HG02938 (cell line): ENCODE measurements around the gene GZMM.

ENCODE experiments used
- ATAC-seq: cut with Tn5 transposase; IDR thresholded peaks from one replicate; pipeline ENCODE4 v1.9.1; 2021; ENCODE audit warnings: mild to moderate bottlenecking, moderate library complexity; ENCODE audit not compliant: unreplicated experiment

The GZMM gene

DNA sequence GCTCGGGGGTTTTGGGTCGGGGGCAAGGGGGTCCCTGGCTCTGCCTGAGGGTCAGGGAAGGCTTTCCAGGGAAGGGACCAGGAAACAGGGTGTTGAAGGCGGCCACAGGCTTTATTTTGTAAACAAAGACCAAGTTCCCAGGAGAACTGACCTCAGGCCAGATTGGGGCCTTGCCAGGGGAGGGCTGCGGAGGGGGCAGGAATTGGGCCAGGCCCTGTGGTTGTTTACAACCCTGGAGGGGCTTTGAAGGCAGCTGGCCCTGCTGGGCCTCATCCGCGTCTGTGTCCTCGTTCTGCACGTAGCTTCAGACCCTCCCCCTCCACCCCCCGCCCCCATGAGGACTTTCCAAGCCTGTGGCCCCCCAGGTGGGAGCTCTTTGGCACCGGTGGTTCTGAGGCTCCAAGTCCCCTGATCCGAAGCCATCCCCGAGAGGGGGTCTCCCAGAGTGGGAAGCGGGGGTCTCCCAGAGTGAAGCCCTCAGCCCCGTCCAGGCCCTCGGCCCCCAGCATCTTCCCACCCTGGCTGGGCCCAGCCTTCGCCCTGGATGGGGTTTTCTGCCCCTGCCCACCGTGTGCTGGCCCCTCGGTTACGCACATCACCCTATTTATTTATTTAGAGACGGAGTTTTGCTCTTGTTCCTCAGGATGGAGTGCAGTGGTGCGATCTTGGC, 15.1 kb downstream of the GZMM start:
- ATAC-seq, result no peak

DNA sequence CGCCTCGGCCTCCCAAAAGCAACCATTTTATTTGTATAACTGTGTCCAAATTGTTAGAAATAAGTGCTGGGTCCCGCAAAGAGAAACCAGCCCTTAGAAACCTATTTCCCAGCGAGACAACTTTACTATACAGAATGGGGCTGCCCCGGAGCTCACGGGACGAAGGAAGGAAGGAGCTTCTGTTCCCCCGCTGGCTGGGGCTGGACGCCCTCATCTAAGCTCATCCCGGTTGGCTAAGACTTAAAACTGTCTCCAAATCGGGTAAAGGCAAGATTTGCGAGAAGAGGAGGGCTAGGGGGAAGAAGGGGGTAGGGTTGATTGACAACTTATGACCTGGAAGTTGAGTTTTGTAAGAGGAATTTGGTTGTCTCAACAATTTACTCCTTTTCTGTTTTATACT, 16.3 kb downstream of the GZMM start:
- no peak for ATAC-seq

DNA sequence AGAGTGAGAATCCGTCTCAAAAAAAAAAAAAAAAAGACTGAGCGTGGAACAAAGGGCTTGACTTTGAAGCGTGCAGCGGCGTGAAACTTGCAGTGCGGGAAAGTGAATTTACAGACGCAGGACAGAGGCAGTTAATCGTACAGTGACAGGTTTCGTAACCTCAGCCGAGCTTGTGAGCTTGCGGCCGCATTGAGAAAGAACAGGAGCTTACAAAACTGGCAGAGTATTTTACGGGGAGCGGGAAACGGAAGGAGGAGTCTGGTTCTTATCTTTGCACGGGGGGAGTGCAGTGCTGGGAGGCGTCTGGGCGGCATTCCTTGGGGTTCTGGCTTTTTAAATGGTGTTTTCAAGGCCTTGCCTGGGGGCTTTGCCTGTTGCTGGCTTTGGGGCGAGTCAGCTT, 22.6 kb downstream of the GZMM start:
- ATAC-seq, result no peak

DNA sequence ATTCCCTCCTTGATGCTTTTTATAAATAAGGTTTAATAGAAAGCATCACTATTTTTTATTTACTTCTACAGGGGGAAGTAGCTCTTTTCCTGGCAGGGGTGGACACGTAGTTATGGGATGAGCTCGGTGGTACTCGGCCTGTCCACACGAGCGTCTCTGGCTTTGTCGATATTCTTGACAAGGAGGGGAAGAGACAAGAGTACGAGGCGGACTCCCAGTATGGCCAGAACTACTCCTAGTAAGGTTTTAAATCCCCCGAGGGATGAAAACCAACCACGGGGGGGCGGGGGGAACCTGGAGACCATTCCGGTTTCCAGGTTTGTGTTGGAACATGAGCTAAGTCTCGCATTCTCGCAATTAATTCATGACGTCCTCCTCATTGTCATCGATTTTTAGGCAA, 23.0 kb downstream of the GZMM start:
- no peak for ATAC-seq

DNA sequence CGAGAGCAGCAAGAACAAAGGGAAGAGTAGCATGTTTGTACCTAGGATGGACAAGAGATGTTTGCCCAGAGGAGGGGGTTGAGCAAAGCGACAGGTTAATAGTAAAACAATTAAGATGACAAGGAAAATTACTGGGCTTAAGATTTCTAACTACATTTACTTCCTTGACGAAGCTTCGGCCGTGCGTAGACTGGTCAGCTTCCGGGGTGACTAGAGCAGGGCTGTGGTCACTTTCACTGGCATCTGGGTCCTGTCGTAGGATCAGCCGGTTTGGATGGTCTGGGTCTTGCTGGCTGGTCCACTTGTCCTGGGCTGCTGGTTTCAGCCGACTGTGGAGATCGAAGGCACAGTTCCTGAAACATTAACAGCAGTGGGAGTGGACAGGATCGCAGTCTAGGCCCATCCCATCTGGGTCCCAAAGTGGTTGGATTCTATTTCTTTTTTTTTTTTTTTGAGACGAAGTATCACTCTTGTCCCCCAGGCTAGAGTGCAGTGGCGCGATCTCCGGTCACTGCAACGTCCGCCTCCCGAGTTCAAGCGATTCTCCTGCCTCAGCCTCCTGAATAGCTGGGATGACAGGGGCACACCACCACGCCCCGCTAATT, 23.5 kb downstream of the GZMM start:
- ATAC-seq, result no peak

DNA sequence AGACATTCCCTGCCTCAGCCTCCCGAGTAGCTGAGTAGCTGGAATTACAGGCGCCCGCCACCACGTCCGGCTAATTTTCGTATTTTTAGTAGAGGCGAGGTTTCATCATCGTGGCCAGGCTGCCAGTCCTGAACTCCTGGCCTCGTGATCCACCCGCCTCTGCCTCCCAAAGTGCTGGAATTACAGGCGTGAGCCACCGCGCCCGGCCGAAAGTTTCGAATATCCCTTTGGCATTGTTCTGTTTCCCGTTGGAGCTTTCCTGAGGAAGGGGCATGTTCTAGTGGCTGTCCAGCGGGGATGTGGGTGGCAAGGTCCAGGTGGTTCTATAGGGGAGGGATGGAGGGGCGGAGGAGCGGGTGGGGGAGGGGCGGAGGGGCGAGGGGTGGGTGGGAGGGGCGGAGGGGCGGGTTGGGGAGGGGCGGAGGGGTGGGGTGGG, 26.4 kb downstream of the GZMM start:
- no peak for ATAC-seq

DNA sequence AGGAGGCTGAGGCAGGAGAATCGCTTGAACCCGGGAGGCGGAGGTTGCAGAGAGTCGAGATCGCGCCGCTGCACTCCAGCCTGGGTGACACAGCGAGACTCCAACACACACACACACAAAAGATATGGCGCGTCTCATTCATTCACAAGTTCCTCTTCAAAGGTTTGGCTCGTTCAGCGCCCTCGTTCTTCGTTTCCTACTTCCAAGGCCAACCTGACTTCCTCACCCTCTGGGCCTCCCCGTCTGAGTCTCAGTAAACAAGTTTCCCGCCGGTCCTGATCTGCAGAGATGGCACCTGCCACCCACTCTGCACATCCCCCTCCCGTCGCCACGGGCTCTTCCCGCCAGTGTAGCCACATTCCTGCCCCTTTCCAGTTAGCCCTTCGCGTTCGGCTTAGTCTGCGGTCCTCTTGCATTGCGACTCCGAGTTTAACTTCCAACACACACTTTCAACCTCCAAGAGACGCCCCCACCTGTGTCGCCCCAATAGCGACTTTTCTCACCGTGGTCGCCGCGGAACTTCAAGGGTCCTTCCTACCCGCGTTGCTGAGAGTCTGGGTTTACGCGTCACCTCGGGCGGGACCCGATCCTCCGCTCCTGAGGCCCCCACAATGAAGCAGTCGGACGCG, 27.2 kb downstream of the GZMM start:
- no peak for ATAC-seq

DNA sequence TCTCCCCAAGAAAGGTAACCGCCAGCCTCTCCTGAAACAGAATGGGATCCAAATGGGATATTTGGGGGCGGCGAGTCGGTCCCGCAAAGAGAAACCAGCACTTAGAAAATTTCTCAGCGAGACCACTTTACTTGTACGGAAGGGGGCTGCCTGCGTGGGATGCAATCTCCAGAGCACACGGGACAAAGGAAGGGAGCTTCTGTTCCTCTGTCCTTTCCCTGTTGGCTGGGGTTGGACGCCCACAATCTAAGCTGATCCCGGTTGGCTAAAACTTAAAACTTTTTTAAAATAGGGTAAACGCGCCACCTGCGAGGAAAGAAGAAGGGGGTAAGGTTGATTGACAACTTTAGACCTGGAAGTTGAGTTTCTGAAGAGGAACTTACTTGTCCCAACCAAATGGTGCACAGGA, 27.7 kb downstream of the GZMM start:
- peak; percentile 2 for ATAC-seq

DNA sequence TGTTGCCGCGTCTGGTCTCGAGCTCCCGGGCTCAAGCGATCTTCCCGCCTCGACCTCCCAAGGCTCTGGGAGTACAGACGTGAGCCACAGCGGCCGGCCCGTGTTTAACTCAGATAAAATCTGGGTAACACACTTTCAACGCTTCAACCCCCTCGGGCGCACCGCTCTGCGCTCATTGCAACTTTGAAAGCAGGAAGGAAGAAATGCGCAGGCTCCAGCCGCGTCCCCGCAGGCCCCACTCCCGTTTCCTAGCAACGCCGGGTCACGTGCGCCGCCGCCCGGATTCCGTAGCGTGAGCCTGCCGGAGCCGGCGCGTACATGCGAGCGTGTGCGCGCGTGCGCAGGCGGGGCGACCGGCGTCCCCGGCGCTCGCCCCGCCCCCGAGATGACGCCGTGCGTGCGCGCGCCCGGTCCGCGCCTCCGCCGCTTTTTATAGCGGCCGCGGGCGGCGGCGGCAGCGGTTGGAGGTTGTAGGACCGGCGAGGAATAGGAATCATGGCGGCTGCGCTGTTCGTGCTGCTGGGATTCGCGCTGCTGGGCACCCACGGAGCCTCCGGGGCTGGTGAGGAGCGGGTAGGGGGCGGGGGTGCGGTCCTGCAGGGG, 28.4 kb downstream of the GZMM start, which contains the start of gene BSG:
Gene BSG, plus strand, starts transcription at position 457 of the 603 bp plus-strand sequence. Its CDS starts 39 bp downstream, at position 496.
- ATAC-seq, result peak; percentile 64

DNA sequence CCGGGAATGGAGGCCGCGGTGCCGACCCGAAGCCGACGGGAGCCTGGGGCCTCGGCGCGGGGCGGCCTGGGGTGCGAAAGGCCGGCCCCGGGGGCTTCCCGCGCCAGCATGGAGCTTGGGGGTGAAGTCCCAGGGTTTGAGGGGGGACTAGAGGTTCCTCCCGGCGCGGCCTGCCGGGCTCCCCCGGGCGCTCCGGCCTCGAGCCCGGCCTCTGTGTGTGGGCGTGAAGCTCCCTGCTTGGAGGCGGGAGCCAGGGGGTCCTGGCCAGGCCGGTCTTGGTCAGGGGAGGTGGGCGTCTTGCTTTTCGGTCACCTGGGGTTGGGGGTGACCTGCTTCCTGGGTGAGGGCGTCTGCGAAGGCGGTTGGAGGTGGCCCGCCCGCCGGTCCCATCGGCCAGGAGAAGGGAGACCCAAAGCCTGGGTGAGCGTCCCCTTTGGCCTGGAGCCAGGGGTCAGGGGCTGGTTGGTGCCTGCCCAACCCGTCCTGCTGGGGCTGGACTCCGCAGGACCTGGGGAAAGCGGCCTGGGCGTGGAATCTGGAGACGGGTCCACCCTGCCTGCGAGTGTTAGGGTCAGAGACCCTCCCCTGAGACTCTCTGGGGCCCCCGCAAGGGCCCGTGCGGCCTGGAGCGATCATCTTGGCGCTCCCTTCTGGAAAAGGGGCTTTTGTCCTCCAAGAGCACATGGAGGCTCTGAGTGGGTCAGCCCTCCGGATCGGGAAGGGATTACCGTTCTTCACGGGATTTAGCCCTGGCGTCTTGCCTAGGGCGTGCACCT, 29.1 kb downstream of the GZMM start:
- ATAC-seq, result no peak

DNA sequence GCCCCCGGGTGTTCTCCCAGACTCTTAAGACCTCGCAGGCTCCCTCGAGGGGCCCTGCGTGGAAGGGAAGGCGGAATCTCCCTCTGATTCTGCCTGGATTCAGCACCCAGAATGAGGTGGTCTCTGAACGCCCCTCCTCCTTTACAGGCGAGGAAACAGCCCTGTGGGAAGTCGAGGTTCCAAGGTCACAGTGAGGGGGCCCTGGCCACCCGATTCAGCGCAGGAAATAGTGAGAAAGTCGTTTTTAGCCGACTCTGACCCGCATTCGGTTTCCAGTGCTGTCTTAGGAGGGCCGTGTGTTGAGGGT, 29.6 kb downstream of the GZMM start:
- no peak for ATAC-seq

DNA sequence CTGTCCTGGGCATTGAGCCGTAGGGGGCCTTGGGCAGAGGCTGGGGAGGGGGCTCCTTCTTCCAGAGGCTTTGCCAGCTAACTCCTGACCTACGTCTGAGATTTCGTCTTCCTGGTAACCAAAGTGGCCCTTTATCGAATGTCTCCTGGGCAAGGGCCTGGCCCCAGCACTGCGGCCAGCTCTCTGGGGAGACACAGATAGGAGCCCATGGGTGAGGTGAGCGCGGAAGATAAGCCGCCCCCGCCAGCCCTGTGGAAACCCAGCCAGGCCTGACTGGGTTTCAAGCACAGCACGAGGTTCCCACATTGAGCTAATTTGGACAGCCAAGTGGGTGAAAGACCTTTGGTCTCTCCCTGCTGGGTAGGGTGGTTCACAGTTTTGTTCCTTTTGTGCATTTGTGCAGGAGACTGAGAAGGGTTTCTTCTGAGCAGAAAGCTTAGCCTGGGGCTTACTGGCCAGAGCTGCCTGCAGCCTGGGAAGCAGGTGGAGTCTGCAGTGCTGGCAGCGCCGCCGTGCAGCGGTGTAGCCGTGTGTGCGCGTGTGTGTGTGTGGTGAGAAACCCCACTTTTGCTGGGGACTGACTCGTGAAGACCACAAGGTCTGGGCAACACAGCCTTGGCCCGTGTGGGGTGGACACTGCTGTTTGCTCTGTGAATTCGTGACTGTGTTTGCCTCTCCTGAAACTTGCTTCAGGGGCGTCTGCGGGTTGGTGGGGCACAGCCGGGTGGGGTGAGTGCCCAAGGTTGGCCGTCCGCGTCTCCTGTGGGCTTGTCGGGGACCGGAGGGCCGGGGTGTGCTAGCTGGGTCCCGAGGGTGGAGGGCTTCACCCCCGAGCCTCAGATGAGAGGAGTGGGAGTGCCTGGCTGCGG, 31.0 kb downstream of the GZMM start:
- no peak for ATAC-seq

DNA sequence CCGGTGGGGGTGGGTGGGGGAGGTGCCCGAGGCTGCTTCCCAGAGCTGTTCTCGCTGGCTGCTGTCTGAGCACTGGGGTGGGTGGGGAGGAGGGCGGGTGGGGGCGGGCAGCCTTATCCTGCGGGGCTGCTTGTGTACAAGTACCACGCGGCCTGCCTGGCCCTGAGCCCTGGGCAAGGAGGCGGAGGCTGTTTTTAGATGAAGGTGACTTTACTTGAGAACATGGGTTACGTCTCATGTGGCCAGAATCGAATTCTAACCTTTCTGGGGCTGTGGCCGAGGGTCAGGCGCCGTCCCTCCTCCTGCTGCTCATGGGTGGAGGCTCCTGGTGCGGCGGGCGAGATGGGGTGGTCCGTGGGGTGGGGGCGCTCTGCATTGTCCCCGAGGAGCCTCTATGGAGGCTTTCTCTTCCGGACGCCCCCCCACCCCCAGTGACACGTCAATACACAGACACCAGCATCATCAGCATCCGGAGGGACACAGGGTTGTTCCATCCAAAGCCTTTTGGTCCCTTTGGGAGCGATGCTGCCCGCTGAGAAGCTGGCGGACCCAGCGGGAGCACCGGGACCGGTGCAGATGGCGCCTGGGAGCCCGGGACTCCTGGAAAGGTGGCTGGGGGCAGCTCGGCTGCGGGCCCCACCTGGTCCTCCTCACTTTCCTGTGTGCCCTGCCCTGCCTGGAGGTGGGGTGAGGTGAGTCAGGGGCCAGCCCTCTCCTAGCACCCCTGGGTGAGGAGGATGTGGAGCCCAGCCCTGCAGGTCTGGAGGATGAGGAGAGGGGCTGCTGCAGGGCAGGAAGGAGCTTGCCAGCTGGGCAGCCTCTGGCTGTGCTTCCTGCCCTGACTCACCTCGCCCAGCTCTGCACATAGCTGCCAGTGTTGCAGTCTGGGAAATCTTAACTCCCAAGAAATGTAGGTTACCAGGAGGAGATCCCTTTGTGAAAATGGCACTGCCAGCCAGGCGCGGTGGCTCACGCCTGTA, 32.0 kb downstream of the GZMM start:
- ATAC-seq, result no peak

DNA sequence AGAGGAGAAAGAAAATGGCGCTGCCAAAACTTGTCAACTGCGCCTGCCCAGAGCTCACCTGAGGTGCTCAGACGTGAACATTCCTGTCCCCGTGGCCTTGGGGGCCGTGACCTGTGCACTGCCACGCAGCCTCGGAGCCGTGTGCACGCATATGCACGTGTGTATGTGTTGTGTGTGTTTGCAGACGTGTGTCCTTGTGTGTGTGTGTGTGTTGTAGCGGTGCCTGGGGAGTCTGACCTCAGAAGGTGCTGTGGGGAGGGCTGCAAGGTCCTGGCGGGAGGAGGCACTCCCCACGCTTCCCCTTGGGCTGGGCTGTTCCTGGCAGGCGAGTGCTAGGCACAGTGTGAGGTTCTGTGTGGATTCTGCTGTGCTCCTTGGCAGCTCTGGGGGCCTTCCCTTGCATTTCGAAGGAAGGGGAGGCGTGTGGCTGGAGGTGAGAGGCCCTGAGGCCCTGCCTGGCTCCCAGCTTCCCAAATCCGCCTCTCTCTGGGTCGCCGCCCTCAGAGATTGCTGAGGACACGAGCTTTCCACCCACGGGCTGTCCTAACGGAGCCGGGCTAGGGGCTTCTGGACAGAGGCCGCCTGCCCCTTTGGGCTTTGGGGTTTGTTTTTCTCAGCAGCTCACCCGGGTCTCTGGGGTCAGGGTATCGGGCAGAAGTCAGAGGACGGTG, 33.0 kb downstream of the GZMM start:
- no peak for ATAC-seq

DNA sequence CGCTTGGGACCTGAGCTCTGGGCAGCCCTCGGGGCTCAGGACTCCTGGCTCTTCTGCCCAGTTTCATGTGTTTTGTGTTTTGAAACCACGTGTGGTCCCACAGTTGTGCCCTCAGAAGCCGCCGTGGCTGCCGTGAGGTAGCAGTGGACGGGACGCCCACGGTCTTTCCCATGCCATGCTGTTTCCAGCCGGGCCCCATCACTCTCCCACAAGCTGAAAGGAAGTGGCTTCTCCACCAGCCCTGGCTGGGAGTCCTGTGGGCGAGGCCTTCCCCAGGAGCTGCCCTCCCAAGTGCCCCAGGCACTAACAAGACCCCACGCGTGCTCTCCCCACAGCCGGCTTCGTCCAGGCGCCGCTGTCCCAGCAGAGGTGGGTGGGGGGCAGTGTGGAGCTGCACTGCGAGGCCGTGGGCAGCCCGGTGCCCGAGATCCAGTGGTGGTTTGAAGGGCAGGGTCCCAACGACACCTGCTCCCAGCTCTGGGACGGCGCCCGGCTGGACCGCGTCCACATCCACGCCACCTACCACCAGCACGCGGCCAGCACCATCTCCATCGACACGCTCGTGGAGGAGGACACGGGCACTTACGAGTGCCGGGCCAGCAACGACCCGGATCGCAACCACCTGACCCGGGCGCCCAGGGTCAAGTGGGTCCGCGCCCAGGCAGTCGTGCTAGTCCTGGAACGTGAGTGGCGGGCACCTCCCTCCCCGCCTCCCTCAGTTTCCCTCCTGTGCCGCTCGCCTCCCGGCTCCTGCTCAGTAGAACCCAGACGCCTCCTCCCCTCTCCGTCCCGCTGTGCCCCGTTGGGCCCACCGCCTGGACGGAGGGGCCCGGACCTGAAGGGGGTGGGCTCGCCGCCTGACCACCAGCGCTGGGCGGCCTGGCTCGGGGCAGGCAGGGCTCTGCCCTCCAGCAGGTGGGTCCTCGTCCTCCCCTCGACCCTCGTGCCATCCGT, 33.9 kb downstream of the GZMM start:
- ATAC-seq, result no peak

DNA sequence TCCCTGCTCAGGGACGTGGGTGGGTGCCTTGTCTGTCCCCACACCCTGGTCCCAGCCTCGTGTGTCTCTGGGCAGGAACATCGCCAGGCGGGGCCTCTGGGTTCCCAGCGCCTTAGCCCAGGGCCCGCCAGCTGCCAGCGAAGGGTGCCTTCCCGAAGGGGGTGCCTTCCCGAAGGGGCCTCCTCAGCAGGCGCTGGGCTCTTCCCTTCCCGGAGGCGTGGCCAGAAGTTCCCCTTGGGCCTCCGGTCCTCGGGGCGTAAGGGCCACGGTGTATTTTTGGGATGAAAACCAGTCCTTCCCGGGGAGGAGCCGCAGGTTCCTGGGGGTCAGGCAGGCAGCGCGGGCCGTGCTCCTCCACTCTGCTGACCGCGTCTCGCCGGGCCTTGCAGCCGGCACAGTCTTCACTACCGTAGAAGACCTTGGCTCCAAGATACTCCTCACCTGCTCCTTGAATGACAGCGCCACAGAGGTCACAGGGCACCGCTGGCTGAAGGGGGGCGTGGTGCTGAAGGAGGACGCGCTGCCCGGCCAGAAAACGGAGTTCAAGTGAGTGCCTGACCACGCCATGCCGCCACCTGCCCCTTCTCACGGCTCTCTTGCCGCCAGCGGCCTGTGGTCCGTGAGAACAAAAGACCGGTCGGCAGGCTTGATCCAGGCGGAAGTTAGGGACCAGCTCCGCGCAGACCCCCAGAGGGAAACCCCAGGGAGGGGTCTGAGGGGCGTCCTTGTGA, 35.4 kb downstream of the GZMM start:
- ATAC-seq, result no peak

DNA sequence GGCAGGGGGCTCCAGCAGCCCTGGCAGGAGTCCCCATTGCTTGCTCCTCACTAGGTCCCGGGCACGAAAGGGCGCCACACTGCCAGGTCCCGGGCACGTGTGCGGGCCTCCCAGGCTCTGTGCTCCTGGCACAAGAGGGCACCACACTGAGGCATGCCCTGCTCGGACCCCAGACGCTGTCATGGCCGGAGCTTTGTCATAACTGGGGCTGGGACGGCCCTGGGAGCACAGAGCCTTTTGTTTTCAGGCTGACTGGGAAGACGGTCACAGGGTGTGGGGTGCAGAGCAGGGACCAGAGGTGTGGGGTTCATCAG, 35.9 kb downstream of the GZMM start:
- no peak for ATAC-seq
